ENCODE data around the gene FOXS1. TPM values are rescaled to one million over a fixed set of nuclear protein-coding genes. Genes with fewer than 3 reads are reported as not detected.

Gene FOXS1
- polyA plus RNA-seq, 3 donors: 0.16 to 2.6 (median 0.22) TPM

GRCh38 chr20:31811796-31812728 is 33.3 kb downstream of the FOXS1 start:
- no peak overlapping the region for H3K27ac ChIP-seq (ENCODE audit: low read depth, low read length)
- 50 to 53% (median 52%) methylated on average over 15 of the region's 15 CpGs for WGBS, 3 donors

GRCh38 chr20:31811198-31811597 is 34.2 kb downstream of the FOXS1 start:
- no peak overlapping the region for H3K27ac ChIP-seq (ENCODE audit: low read depth, low read length)
- WGBS, 3 donors: 90 to 97% (median 91%) methylated on average over 4 of the region's 4 CpGs

GRCh38 chr20:31809661-31810060 is 35.7 kb downstream of the FOXS1 start:
- no peak overlapping the region for H3K27ac ChIP-seq (ENCODE audit: low read depth, low read length)

GRCh38 chr20:31808481-31808880 is 36.9 kb downstream of the FOXS1 start:
- 86 to 93% (median 91%) methylated on average over 3 of the region's 3 CpGs for WGBS, 3 donors
- no peak overlapping the region for H3K27ac ChIP-seq (ENCODE audit: low read depth, low read length)

More at GRCh38 chr20:31809661-31810060, 35.7 kb downstream of the FOXS1 start:
- 81 to 84% (median 84%) methylated on average over 3 of the region's 3 CpGs for WGBS, 3 donors

- WGBS, 3 donors: 63 to 77% (median 77%) methylated on average over 8 of the region's 8 CpGs
- H3K27ac ChIP-seq (ENCODE audit: low read depth, low read length): no peak overlapping the region
These were observed 38.6 kb downstream of the FOXS1 start for GRCh38 chr20:31806564-31807355.

- 78 to 92% (median 86%) methylated on average over 7 of the region's 7 CpGs for WGBS, 3 donors
- H3K27ac ChIP-seq (ENCODE audit: low read depth, low read length): no peak overlapping the region
These were observed 41.7 kb downstream of the FOXS1 start for GRCh38 chr20:31803552-31804291.

GRCh38 chr20:31801508-31801907 is 43.9 kb downstream of the FOXS1 start:
- no peak overlapping the region for H3K27ac ChIP-seq (ENCODE audit: low read depth, low read length)
- WGBS, 3 donors: 83 to 91% (median 89%) methylated on average over 7 of the region's 7 CpGs

GRCh38 chr20:31797364-31797763 is 48.0 kb downstream of the FOXS1 start:
- 90 to 97% (median 90%) methylated on average over 3 of the region's 3 CpGs for WGBS, 3 donors

More at GRCh38 chr20:31797364-31797763, 48.0 kb downstream of the FOXS1 start:
- no peak overlapping the region for H3K27ac ChIP-seq (ENCODE audit: low read depth, low read length)

Other genes with a start within 250 kb of the FOXS1 start
- gene ID1, start 240.3 kb downstream of the FOXS1 start, polyA plus RNA-seq: 100 to 1,000 TPM in 2 of 3 donors, 10 to 100 TPM in 1; 82.2 to 436 (median 301) TPM
- 10 to 100 TPM in 1 of 3 donors, 1 to 10 TPM in 2; 2.6 to 36.0 (median 9.3) TPM for gene COX4I2, start 207.7 kb downstream of the FOXS1 start, polyA plus RNA-seq
- 10 to 100 TPM; 30.8 to 64.4 (median 63.7) TPM for gene BCL2L1, start 122.7 kb downstream of the FOXS1 start, polyA plus RNA-seq
- gene TPX2, start 106.3 kb downstream of the FOXS1 start, polyA plus RNA-seq: under 1 TPM; 0.33 to 0.90 (median 0.56) TPM
- gene MYLK2, start 26.2 kb downstream of the FOXS1 start, polyA plus RNA-seq: 10 to 100 TPM in 1 of 3 donors, under 1 TPM in 1, not detected in 1; 0.04 to 13.3 TPM
- gene DUSP15, start 24.9 kb upstream of the FOXS1 start, polyA plus RNA-seq: 1 to 10 TPM; 1.1 to 1.5 (median 1.5) TPM
- gene TTLL9, start 25.0 kb upstream of the FOXS1 start, polyA plus RNA-seq: under 1 TPM in 2 of 3 donors, not detected in 1; 0.06 to 0.26 TPM
- 1 to 10 TPM; 7.7 to 8.1 (median 7.9) TPM for gene PDRG1, start 106.4 kb upstream of the FOXS1 start, polyA plus RNA-seq
- under 1 TPM in 2 of 3 donors, not detected in 1; under 0.01 to 0.15 TPM for gene XKR7, start 122.5 kb upstream of the FOXS1 start, polyA plus RNA-seq
- 10 to 100 TPM in 2 of 3 donors, 1 to 10 TPM in 1; 1.8 to 16.0 (median 11.2) TPM for gene CCM2L, start 164.8 kb upstream of the FOXS1 start, polyA plus RNA-seq
- 10 to 100 TPM in 2 of 3 donors, 1 to 10 TPM in 1; 2.9 to 30.9 (median 26.2) TPM for gene HCK, start 206.6 kb upstream of the FOXS1 start, polyA plus RNA-seq

Data from adipose tissue (tissue), 3 donors.